ENCODE measurements around the gene LDLR. TPM values are rescaled to one million over a fixed set of nuclear protein-coding genes. Genes with fewer than 3 reads are reported as not detected.

Gene LDLR
- total RNA-seq, 1 donor from 2014 or later: 8.2 TPM

Small RNA genes lying within 50 kb of the gene (microRNA-seq; reads per million reads assigned to microRNA genes)
- gene MIR6886 (ENCODE audit: borderline number of aligned reads): not detected

Other genes starting within 250 kb of the LDLR start
- gene C19orf38, start 241.0 kb upstream of the LDLR start, total RNA-seq: 0.62 TPM
- 32.5 TPM for gene CARM1, start 217.9 kb upstream of the LDLR start, total RNA-seq
- gene YIPF2, start 160.8 kb upstream of the LDLR start, total RNA-seq: 16.4 TPM
- 17.4 TPM for gene TIMM29, start 160.7 kb upstream of the LDLR start, total RNA-seq
- gene SMARCA4, start 128.4 kb upstream of the LDLR start, total RNA-seq: 41.6 TPM
- gene SPC24, start 66.3 kb downstream of the LDLR start, total RNA-seq: 8.1 TPM
- 471 TPM for gene KANK2, start 108.1 kb downstream of the LDLR start, total RNA-seq
- not detected for gene ANGPTL8, start 150.2 kb downstream of the LDLR start, total RNA-seq
- 39.6 TPM for gene DOCK6, start 173.1 kb downstream of the LDLR start, total RNA-seq
- gene TSPAN16, start 206.7 kb downstream of the LDLR start, total RNA-seq: not detected

All from left ventricle myocardium superior (tissue), 1 donor.